Measurements from ENCODE around the gene ASB11.

Gene ASB11

GRCh38 chrX:15236146-15236545 is 79.3 kb downstream of the ASB11 start:
- H3K4me3 ChIP-seq (ENCODE audit: low read depth, low read length): no peak overlapping the region

GRCh38 chrX:15235001-15235400 is 80.4 kb downstream of the ASB11 start:
- H3K4me3 ChIP-seq (ENCODE audit: low read depth, low read length): no peak overlapping the region

GRCh38 chrX:15233416-15234015 is 81.9 kb downstream of the ASB11 start:
- H3K4me3 ChIP-seq (ENCODE audit: low read depth, low read length): no peak overlapping the region

Measured in iPS-11a (cell line).